ENCODE data around the gene CUEDC1. TPM values are rescaled to one million over a fixed set of nuclear protein-coding genes. Genes with fewer than 3 reads are reported as not detected.

Gene CUEDC1
- total and polyA plus RNA-seq, 2 of the 13 experiments (the other 11 are each of a cell fraction or from before 2014, with no cell fraction given): 7.4 to 12.9 TPM

DNA sequence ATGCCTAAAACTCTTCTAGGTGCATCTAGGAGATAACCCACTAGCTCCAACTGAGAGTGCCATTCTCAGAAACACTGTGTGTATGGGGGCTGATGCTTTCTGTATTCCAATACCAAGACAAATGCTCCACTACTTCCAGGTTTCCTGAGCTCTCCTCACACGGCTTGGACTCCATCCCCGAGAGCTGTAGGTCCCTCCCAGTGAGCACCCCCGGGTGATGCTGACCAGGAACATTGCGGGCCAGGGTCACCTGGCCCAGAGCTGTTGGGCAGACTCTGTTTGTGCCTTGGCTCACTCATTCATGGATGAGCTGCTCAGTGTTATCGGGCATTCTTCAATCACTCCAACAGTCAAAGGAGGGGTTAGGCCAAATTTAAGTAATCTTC lies 7.0 kb downstream of the CUEDC1 start:
- in situ Hi-C loops (cut with HindIII; ENCODE audit: extremely low pct_ligation_motif_present, low pct_unique_long_range_greater_than_20kb): no loop called here
- no TSS peak for BruUV-seq (replicated peaks)
- ATAC-seq: no peak
- CTCF ChIA-PET (ENCODE audit: low intra/inter-chr PET ratio, low total read pairs): no interaction called here
- DNase-seq (ENCODE audit: low spot score): no peak
- Histone ChIP-seq H3K9me3 (ENCODE audit: low read length) (no peaks in the 10 kb centered on the region), H3K27ac (ENCODE audit: extremely low read length, insufficient read depth, low read length) (no peak overlapping the region), H3K79me2 (ENCODE audit: insufficient read depth, low read length) (no peaks in the 10 kb centered on the region), H3K9ac (ENCODE audit: insufficient read depth, low read depth, low read length) (no peak overlapping the region), H3K4me2 (ENCODE audit: low read depth, low read length) (no peak overlapping the region), H3K4me3 (replicated peaks in 1 of 3; ENCODE audit: insufficient read depth in 1 of 3, low read depth in 2 of 3, low read length in 3 of 3) (no peak overlapping the region), H3K4me1 (ENCODE audit: insufficient read depth, low read length) (peaks cover 77% of the 10 kb centered on the region), H3K36me3 (replicated peaks in 1 of 2; ENCODE audit: control insufficient read depth in 1 of 2, insufficient read depth in 2 of 2, low read length in 2 of 2) (no peaks in the 10 kb centered on the region), H3K27me3 (ENCODE audit: control insufficient read depth in 1 of 2, insufficient read depth in 2 of 2, low read length in 2 of 2) (no peaks in the 10 kb centered on the region), H4K20me1 (ENCODE audit: insufficient read depth, low read length) (no peaks in the 10 kb centered on the region), H2AFZ (ENCODE audit: low read length) (no peak overlapping the region)
- FAIRE-seq: no peak
- WGBS (ENCODE audit: low lambda C conversion rate): 78% methylated on average over 4 of the region's 5 CpGs
- POLR2A ChIA-PET: interaction anchor here (1.5 to 3.0 kb wide), 7 partner anchors 7 to 55 kb away, joined by 4 to 21 read pairs (median 12); partner anchors contain the start of genes CUEDC1 and VEZF1
- TF ChIP-seq, protein P1, sequence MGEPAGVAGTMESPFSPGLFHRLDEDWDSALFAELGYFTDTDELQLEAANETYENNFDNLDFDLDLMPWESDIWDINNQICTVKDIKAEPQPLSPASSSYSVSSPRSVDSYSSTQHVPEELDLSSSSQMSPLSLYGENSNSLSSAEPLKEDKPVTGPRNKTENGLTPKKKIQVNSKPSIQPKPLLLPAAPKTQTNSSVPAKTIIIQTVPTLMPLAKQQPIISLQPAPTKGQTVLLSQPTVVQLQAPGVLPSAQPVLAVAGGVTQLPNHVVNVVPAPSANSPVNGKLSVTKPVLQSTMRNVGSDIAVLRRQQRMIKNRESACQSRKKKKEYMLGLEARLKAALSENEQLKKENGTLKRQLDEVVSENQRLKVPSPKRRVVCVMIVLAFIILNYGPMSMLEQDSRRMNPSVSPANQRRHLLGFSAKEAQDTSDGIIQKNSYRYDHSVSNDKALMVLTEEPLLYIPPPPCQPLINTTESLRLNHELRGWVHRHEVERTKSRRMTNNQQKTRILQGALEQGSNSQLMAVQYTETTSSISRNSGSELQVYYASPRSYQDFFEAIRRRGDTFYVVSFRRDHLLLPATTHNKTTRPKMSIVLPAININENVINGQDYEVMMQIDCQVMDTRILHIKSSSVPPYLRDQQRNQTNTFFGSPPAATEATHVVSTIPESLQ (CRISPR knock-in tag; conservative IDR thresholded peaks at IDR 0.05): no peak
- no peak for TF ChIP-seq ZNF563 (CRISPR knock-in tag; IDR thresholded peaks at IDR 0.05)
- TF ChIP-seq ZNF761 (CRISPR knock-in tag; conservative IDR thresholded peaks at IDR 0.05): 0 out of 2 replicates have a peak, but pooled peaks have one; percentile 46
- intact Hi-C loops (cut with micrococcal nuclease; ENCODE audit: unreplicated experiment): no loop called here

DNA sequence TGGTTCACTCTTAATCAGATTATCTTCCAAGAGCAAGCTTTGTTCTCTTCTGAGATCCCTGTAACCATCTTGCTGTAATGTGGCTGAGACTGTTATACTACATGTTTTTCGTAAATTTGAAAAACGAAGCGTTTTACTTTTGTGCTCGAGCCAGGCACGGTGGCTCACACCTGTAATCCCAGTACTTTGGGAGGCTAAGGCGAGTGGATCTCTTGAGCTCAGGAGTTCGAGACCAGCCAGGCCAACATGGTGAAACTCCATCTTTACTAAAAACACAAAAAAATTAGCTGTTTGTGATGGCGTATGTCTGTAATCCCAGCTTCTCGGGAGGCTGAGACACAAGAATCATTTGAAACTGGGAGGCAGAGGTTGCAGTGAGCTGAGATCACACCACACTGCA lies 7.8 kb downstream of the CUEDC1 start:
- no peaks in the 10 kb centered on the region for H3K27me3 ChIP-seq (ENCODE audit: control insufficient read depth in 1 of 2, insufficient read depth in 2 of 2, low read length in 2 of 2)
- H3K36me3 ChIP-seq (replicated peaks in 1 of 2; ENCODE audit: control insufficient read depth in 1 of 2, insufficient read depth in 2 of 2, low read length in 2 of 2): no peaks in the 10 kb centered on the region
- peaks cover 71% of the 10 kb centered on the region for H3K4me1 ChIP-seq (ENCODE audit: insufficient read depth, low read length)
- H3K4me2 ChIP-seq (ENCODE audit: low read depth, low read length): peak overlapping the region; percentile 71
- peak overlapping the region; percentile 61 for H3K9ac ChIP-seq (ENCODE audit: insufficient read depth, low read depth, low read length)
- ATAC-seq (no peak), DNase-seq (ENCODE audit: low spot score) (no peak), FAIRE-seq (no peak)
- ChIA-PET POLR2A (interaction anchor here (0.7 to 3.0 kb wide), 15 partner anchors 8 to 135 kb away, joined by 3 to 21 read pairs (median 5); partner anchors contain the start of genes CUEDC1 and SRSF1), CTCF (ENCODE audit: low intra/inter-chr PET ratio, low total read pairs) (no interaction called here)
- H3K9me3 ChIP-seq (ENCODE audit: low read length): no peaks in the 10 kb centered on the region
- H2AFZ ChIP-seq (ENCODE audit: low read length): no peak overlapping the region
- no TSS peak for BruUV-seq (replicated peaks)
- intact Hi-C loops (cut with micrococcal nuclease; ENCODE audit: unreplicated experiment): loop anchor here (1.0 kb wide), 1 partner anchor 9 kb away; no protein-coding TSS in a partner anchor
- in situ Hi-C loops (cut with HindIII; ENCODE audit: extremely low pct_ligation_motif_present, low pct_unique_long_range_greater_than_20kb): no loop called here
- H3K27ac ChIP-seq (ENCODE audit: extremely low read length, insufficient read depth, low read length): peak overlapping the region; percentile 63
- no peaks in the 10 kb centered on the region for H4K20me1 ChIP-seq (ENCODE audit: insufficient read depth, low read length)
- peak overlapping the region; percentile 44 to 58 (median 55) for H3K4me3 ChIP-seq (replicated peaks in 1 of 3; ENCODE audit: insufficient read depth in 1 of 3, low read depth in 2 of 3, low read length in 3 of 3)
- WGBS (ENCODE audit: low lambda C conversion rate): 63% methylated on average over 9 of the region's 9 CpGs
- no peaks in the 10 kb centered on the region for H3K79me2 ChIP-seq (ENCODE audit: insufficient read depth, low read length)
- TF ChIP-seq, protein P2, sequence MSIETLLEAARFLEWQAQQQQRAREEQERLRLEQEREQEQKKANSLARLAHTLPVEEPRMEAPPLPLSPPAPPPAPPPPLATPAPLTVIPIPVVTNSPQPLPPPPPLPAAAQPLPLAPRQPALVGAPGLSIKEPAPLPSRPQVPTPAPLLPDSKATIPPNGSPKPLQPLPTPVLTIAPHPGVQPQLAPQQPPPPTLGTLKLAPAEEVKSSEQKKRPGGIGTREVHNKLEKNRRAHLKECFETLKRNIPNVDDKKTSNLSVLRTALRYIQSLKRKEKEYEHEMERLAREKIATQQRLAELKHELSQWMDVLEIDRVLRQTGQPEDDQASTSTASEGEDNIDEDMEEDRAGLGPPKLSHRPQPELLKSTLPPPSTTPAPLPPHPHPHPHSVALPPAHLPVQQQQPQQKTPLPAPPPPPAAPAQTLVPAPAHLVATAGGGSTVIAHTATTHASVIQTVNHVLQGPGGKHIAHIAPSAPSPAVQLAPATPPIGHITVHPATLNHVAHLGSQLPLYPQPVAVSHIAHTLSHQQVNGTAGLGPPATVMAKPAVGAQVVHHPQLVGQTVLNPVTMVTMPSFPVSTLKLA (IDR thresholded peaks at IDR 0.05): no peak
- TF ChIP-seq RNF2 (conservative IDR thresholded peaks at IDR 0.05; ENCODE audit: low read depth) (no peak), CCDC6 (CRISPR knock-in tag; IDR thresholded peaks at IDR 0.05) (0 out of 2 replicates have a peak, but pooled peaks have one; percentile 11), ZNF530 (CRISPR knock-in tag; IDR thresholded peaks at IDR 0.05; ENCODE audit: low read depth) (no peak), MIXL1 (CRISPR knock-in tag; IDR thresholded peaks at IDR 0.05) (no peak), GFI1 (CRISPR knock-in tag; IDR thresholded peaks at IDR 0.05; ENCODE audit: borderline replicate concordance) (no peak), ZNF329 (CRISPR knock-in tag; IDR thresholded peaks at IDR 0.05; ENCODE audit: low read depth) (no peak), ZFP36 (IDR thresholded peaks at IDR 0.05; ENCODE audit: borderline replicate concordance, low read depth, low read length, partially characterized antibody) (no peak), SETDB1 (CRISPR knock-in tag; IDR thresholded peaks at IDR 0.05; ENCODE audit: borderline replicate concordance) (no peak), ZMYM3 (CRISPR knock-in tag; IDR thresholded peaks at IDR 0.05) (peak; percentile 39), HOXA5 (CRISPR knock-in tag; IDR thresholded peaks at IDR 0.05) (0 out of 2 replicates have a peak, but pooled peaks have one; percentile 36)
- TF ChIP-seq, protein P3, sequence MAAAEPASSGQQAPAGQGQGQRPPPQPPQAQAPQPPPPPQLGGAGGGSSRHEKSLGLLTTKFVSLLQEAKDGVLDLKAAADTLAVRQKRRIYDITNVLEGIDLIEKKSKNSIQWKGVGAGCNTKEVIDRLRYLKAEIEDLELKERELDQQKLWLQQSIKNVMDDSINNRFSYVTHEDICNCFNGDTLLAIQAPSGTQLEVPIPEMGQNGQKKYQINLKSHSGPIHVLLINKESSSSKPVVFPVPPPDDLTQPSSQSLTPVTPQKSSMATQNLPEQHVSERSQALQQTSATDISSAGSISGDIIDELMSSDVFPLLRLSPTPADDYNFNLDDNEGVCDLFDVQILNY (CRISPR knock-in tag; conservative IDR thresholded peaks at IDR 0.05): no peak

All from HepG2 (cell line).